WTC11 (cell line): Measurements from ENCODE around the gene SETX. TPM values are rescaled to one million over a fixed set of nuclear protein-coding genes. Genes with fewer than 3 reads are reported as not detected.

Experiments
- ATAC-seq: fragments of 200-7000 bp; cut with Tn5 transposase; 2 replicates; pipeline ENCODE4 v1.10.0; 2021; ENCODE audit warnings: mild to moderate bottlenecking, moderate library complexity
- CTCF ChIA-PET: fragments of 300-600 bp; sonication (Branson Sonifier 250); formaldehyde crosslinking; loops from one replicate; lab custom pipeline; 2021; ENCODE audit warnings: antibody characterized with exemption; lab: Charles Lee
- POLR2A ChIA-PET: fragments of 350-600 bp; sonication (Branson Sonifier 250); formaldehyde crosslinking; loops from one replicate; lab custom pipeline; 2021; ENCODE audit warnings: antibody characterized with exemption; lab: Charles Lee
- DNase-seq: peaks from one replicate; pipeline ENCODE4 v3.0.0; 2021; ENCODE audit warnings: low spot score
- H3K27ac Mint-ChIP-seq: 2 replicates; pipeline ENCODE4 v1.8.0; 2021; ENCODE audit warnings: mixed read lengths
- H3K27me3 Mint-ChIP-seq: 2 replicates; pipeline ENCODE4 v1.8.0; 2021; ENCODE audit warnings: low read depth, mild to moderate bottlenecking, moderate library complexity, mixed read lengths
- H3K36me3 Mint-ChIP-seq: 2 replicates; pipeline ENCODE4 v1.8.0; 2021; ENCODE audit warnings: mixed read lengths
- H3K4me1 Mint-ChIP-seq: 2 replicates; pipeline ENCODE4 v1.8.0; 2022; ENCODE audit warnings: mixed read lengths
- H3K4me3 Mint-ChIP-seq: 2 replicates; pipeline ENCODE4 v1.8.0; 2021; ENCODE audit warnings: mild to moderate bottlenecking, moderate library complexity, mixed read lengths
- H3K9me3 Mint-ChIP-seq: 2 replicates; pipeline ENCODE4 v1.8.0; 2021; ENCODE audit warnings: mixed read lengths
- ARID4B ChIP-seq: sonication (generic); formaldehyde crosslinking; IDR thresholded peaks from 2 replicates; pipeline ENCODE4 v1.8.0; 2023; ENCODE audit warnings: missing genetic modification reagents, mild to moderate bottlenecking, borderline replicate concordance
- ATF3 ChIP-seq: sonication (generic); formaldehyde crosslinking; conservative IDR thresholded peaks from 2 replicates; pipeline ENCODE4 v1.8.1; 2022; ENCODE audit warnings: mild to moderate bottlenecking, missing genetic modification reagents
- ATF6 ChIP-seq: sonication (generic); formaldehyde crosslinking; IDR thresholded peaks from 2 replicates; pipeline ENCODE4 v1.8.1; 2023; ENCODE audit warnings: mild to moderate bottlenecking, missing genetic modification reagents
- CREM ChIP-seq: sonication (generic); formaldehyde crosslinking; IDR thresholded peaks from 2 replicates; pipeline ENCODE4 v1.8.1; 2022; ENCODE audit warnings: mild to moderate bottlenecking, missing genetic modification reagents, moderate library complexity
- ERG ChIP-seq: fragments of 250-450 bp; sonication (Bioruptor Pico); IDR thresholded peaks from 2 replicates; pipeline ENCODE4 v1.8.0; 2021; ENCODE audit warnings: mild to moderate bottlenecking
- IRF2 ChIP-seq: sonication (generic); formaldehyde crosslinking; IDR thresholded peaks from 2 replicates; pipeline ENCODE4 v1.8.0; 2022; ENCODE audit warnings: low read depth, missing genetic modification reagents, borderline replicate concordance
- JAZF1 ChIP-seq: fragments of 250-450 bp; sonication (Bioruptor Pico); IDR thresholded peaks from 2 replicates; pipeline ENCODE4 v1.9.0; 2021; ENCODE audit warnings: moderate library complexity, mild to moderate bottlenecking, inconsistent platforms
- JUN ChIP-seq: sonication (generic); formaldehyde crosslinking; IDR thresholded peaks from 2 replicates; pipeline ENCODE4 v1.8.0; 2023; ENCODE audit warnings: mild to moderate bottlenecking, missing genetic modification reagents
- NFE2L1 ChIP-seq: sonication (generic); formaldehyde crosslinking; IDR thresholded peaks from 2 replicates; pipeline ENCODE4 v1.8.1; 2023; ENCODE audit warnings: missing genetic modification reagents
- NFYB ChIP-seq: sonication (generic); formaldehyde crosslinking; conservative IDR thresholded peaks from 2 replicates; pipeline ENCODE4 v1.8.0; 2022; ENCODE audit warnings: low read depth, missing genetic modification reagents
- PRRX2 ChIP-seq: fragments of 250-450 bp; sonication (Bioruptor Pico); IDR thresholded peaks from 2 replicates; pipeline ENCODE4 v1.8.0; 2021; ENCODE audit warnings: mild to moderate bottlenecking
- RORB ChIP-seq: fragments of 250-450 bp; sonication (Bioruptor Pico); IDR thresholded peaks from 2 replicates; pipeline ENCODE4 v1.9.0; 2021; ENCODE audit warnings: mild to moderate bottlenecking
- SOX15 ChIP-seq: fragments of 250-450 bp; sonication (Bioruptor Pico); IDR thresholded peaks from 2 replicates; pipeline ENCODE4 v1.9.0; 2021; ENCODE audit warnings: mild to moderate bottlenecking
- SP1 ChIP-seq: sonication (generic); formaldehyde crosslinking; conservative IDR thresholded peaks from 2 replicates; pipeline ENCODE4 v1.8.1; 2022; ENCODE audit warnings: missing genetic modification reagents
- TEAD1 ChIP-seq: sonication (generic); formaldehyde crosslinking; IDR thresholded peaks from 2 replicates; pipeline ENCODE4 v1.8.0; 2022; ENCODE audit warnings: mild to moderate bottlenecking, missing genetic modification reagents
- ZNF232 ChIP-seq: sonication (generic); formaldehyde crosslinking; IDR thresholded peaks from 2 replicates; pipeline ENCODE4 v1.8.0; 2022; ENCODE audit warnings: mild to moderate bottlenecking, missing genetic modification reagents
- ZNF396 ChIP-seq: fragments of 250-450 bp; sonication (Bioruptor Pico); IDR thresholded peaks from 2 replicates; pipeline ENCODE4 v1.8.0; 2021; ENCODE audit warnings: mild to moderate bottlenecking, moderate library complexity, borderline replicate concordance
- ZNF671 ChIP-seq: fragments of 250-450 bp; sonication (Bioruptor Pico); IDR thresholded peaks from 2 replicates; pipeline ENCODE4 v1.8.0; 2021; ENCODE audit warnings: mild to moderate bottlenecking
- ZSCAN18 ChIP-seq: fragments of 250-450 bp; sonication (Bioruptor Pico); IDR thresholded peaks from 2 replicates; pipeline ENCODE4 v2.1.2; 2022; ENCODE audit warnings: mild to moderate bottlenecking, moderate library complexity
- total RNA-seq: library from RNA; stranded (reverse); gene quantifications from 3 replicates; pipeline ENCODE4 v1.2.3, GENCODE V29; 2021

Gene SETX
- total RNA-seq, 1 experiment from 2014 or later = 30.1 TPM

GRCh38 chr9:132328580-132328979, 26.2 kb downstream of the SETX start (continued):
- TF ChIP-seq ERG (no peak), CREM (CRISPR knock-in tag) (no peak), IRF2 (CRISPR knock-in tag) (no peak)

- Mint-ChIP-seq H3K4me3 (no peak overlapping the region), H3K36me3 (peaks cover 80% of the 10 kb centered on the region), H3K27me3 (no peaks in the 10 kb centered on the region), H3K4me1 (no peaks in the 10 kb centered on the region), H3K27ac (no peak overlapping the region), H3K9me3 (no peaks in the 10 kb centered on the region)
- TF ChIP-seq JUN (CRISPR knock-in tag) (no peak), ZNF671 (CRISPR knock-in tag) (no peak), ATF3 (CRISPR knock-in tag) (no peak), NFE2L1 (CRISPR knock-in tag) (no peak), ERG (no peak), ARID4B (CRISPR knock-in tag) (no peak), ZSCAN18 (CRISPR knock-in tag) (no peak), SP1 (CRISPR knock-in tag) (no peak), SOX15 (CRISPR knock-in tag) (no peak), ATF6 (CRISPR knock-in tag) (no peak), PRRX2 (CRISPR knock-in tag) (no peak), RORB (no peak), ZNF396 (CRISPR knock-in tag) (no peak), ZNF232 (no peak), NFYB (CRISPR knock-in tag) (no peak), JAZF1 (CRISPR knock-in tag) (no peak), TEAD1 (no peak), CREM (CRISPR knock-in tag) (no peak)
- ChIA-PET POLR2A (no interaction called here), CTCF (no interaction called here)
- ATAC-seq (no peak), DNase-seq (no peak)
Measured at GRCh38 chr9:132327537-132327936, 27.2 kb downstream of the SETX start.
